Brain microvascular endothelial cell (primary cell): ENCODE measurements around the gene POLR2M.

ENCODE experiments used
- DNase-seq: peaks from one replicate; pipeline ENCODE4 v3.0.0-alpha.2; 2020
- H3K27ac ChIP-seq: fragments of 250-450 bp; sonication (Bioruptor Pico); 2 replicates; pipeline ENCODE4 v1.5.1; 2020; ENCODE audit warnings: mild to moderate bottlenecking, moderate library complexity
- H3K27me3 ChIP-seq: fragments of 250-450 bp; sonication (Bioruptor Pico); replicated peaks from 2 replicates; pipeline ENCODE4 v1.5.1; 2020; ENCODE audit warnings: mild to moderate bottlenecking
- H3K36me3 ChIP-seq: fragments of 250-450 bp; sonication (Bioruptor Pico); replicated peaks from 2 replicates; pipeline ENCODE4 v1.5.1; 2020; ENCODE audit warnings: mild to moderate bottlenecking
- H3K4me3 ChIP-seq: 2 replicates; pipeline ENCODE4 v1.5.1; 2011; ENCODE audit warnings: low read depth, mild to moderate bottlenecking, control low read depth, low read length, moderate library complexity
- CTCF ChIP-seq: IDR thresholded peaks from 2 replicates; pipeline ENCODE4 v1.5.1; 2011; ENCODE audit warnings: low read depth, mild to moderate bottlenecking, moderate library complexity, low read length, control low read depth, inconsistent platforms; ENCODE audit errors: missing control alignments
- in situ Hi-C: cut with HindIII; loops from 2 replicates; pipeline ENCODE4 v1.10.0; 2017; ENCODE audit warnings: low sequenced_read_pairs, low pct_ligation_motif_present

POLR2M gene

GRCh38 chr15:57686657-57687056, 19.9 kb upstream of the POLR2M start:
- no peaks in the 10 kb centered on the region for H3K36me3 ChIP-seq
- H3K27me3 ChIP-seq: no peaks in the 10 kb centered on the region
- DNase-seq: peak; percentile 78
- no peak overlapping the region for H3K4me3 ChIP-seq
- in situ Hi-C loops: no loop called here
- no peak for TF ChIP-seq CTCF
- peak overlapping the region; percentile 70 for H3K27ac ChIP-seq

- Histone ChIP-seq H3K36me3 (no peaks in the 10 kb centered on the region), H3K27ac (no peak overlapping the region), H3K4me3 (no peak overlapping the region), H3K27me3 (no peaks in the 10 kb centered on the region)
- TF ChIP-seq CTCF: no peak
- in situ Hi-C loops: no loop called here
- DNase-seq: no peak
These were observed 16.1 kb upstream of the POLR2M start for GRCh38 chr15:57690341-57690966.

DNA sequence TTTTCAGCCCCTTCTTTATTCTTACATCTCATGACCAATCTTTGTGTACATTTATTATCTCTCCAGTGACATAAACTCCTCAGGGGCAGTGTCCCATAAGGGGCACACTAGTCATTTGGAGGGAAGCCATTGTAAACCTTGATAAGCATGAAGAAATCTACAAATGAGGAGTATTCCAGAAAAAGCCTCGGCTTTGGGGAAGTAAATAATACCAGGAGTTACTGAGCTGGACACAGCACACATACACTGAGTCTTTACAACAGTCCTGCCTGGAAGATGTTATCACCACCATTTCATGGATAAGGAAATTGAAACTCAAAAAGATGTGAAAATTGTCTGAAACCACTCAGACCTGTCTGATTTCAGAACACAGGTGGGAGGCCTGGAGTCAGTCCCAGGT, 15.4 kb upstream of the POLR2M start:
- in situ Hi-C loops: no loop called here
- TF ChIP-seq CTCF: no peak
- Histone ChIP-seq H3K4me3 (no peak overlapping the region), H3K27ac (no peak overlapping the region), H3K36me3 (no peaks in the 10 kb centered on the region), H3K27me3 (no peaks in the 10 kb centered on the region)
- no peak for DNase-seq

DNA sequence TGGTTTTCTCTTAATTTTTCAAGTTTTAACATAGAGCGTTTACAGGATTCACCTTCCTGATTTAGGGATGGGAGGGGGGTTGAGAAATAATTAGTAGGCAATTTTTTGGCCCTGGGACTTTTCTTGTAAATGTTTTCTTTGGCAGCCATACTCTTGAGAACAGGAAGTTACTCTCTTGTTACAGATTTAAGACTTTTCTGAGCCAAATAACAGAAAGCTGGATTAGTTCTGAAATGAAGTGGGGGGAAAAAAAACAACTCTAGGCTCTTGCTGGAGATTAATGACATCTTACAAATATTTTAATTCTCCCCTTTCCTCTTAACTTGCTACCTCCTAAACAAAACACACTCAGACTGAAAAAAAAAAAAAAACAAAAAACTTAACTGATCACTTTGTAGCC, 13.8 kb upstream of the POLR2M start:
- peak overlapping the region; percentile 23 for H3K27ac ChIP-seq
- no peaks in the 10 kb centered on the region for H3K36me3 ChIP-seq
- no peak overlapping the region for H3K4me3 ChIP-seq
- DNase-seq: peak; percentile 15
- H3K27me3 ChIP-seq: no peaks in the 10 kb centered on the region
- in situ Hi-C loops: no loop called here
- no peak for TF ChIP-seq CTCF

DNA sequence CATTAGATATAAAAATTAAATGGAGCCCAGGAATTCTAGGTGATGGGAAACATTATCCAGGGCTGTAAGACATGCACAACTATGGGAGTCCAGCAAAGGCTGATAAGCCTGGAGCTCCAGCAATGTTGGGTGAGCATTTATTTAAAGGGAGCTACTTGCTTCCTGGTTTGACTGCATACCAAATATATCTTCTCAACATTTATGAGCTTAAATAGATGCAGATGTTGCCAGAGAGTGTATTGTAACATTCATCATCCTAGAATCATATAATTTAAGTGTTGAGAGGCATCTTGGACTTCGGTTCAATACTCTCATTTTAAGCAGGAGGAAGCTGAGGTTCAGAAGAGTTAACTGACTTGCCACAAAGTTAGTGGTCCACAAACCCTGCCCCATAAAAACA, 12.2 kb upstream of the POLR2M start:
- in situ Hi-C loops: no loop called here
- H3K4me3 ChIP-seq: no peak overlapping the region
- no peak overlapping the region for H3K27ac ChIP-seq
- H3K27me3 ChIP-seq: no peaks in the 10 kb centered on the region
- no peak for TF ChIP-seq CTCF
- no peak for DNase-seq
- no peaks in the 10 kb centered on the region for H3K36me3 ChIP-seq

- in situ Hi-C loops: no loop called here
These were observed 10.4 kb upstream of the POLR2M start for GRCh38 chr15:57696146-57696545.

More at GRCh38 chr15:57696146-57696545, 10.4 kb upstream of the POLR2M start:
- Histone ChIP-seq H3K27ac (no peak overlapping the region), H3K27me3 (no peaks in the 10 kb centered on the region), H3K36me3 (no peaks in the 10 kb centered on the region), H3K4me3 (no peak overlapping the region)
- no peak for DNase-seq
- TF ChIP-seq CTCF: no peak
